ENCODE data around the gene PIN1. TPM values are rescaled to one million over a fixed set of nuclear protein-coding genes. Genes with fewer than 3 reads are reported as not detected.

Gene PIN1
- total and polyA plus RNA-seq, 10 of the 15 experiments (the other 5 are each of a cell fraction or from before 2014, with no cell fraction given), result 2.4 to 209 (median 71.5) TPM

GRCh38 chr19:9806803-9807202, 28.3 kb upstream of the PIN1 start:
- ChIA-PET CTCF (interaction anchor here (1.3 kb wide), 2 partner anchors 12 to 181 kb away, joined by 3 read pairs; partner anchors contain the start of gene FBXL12), SMC1A (ENCODE audit: uncharacterized antibody, unreplicated experiment) (interaction anchor here (1.2 kb wide), 1 partner anchor 11 kb away, joined by 3 read pairs; no protein-coding TSS in a partner anchor), POLR2A (no interaction called here), RAD21 (ENCODE audit: unreplicated experiment) (no interaction called here)
- Histone ChIP-seq H3K36me3 (ENCODE audit: control insufficient read depth in 2 of 2, insufficient read depth in 2 of 2, low read length in 1 of 2) (peaks cover 11 to 18% of the 10 kb centered on the region in 2 experiments), H3K9me3 (replicated peaks; ENCODE audit: control insufficient read depth, insufficient read depth, low read length) (no peaks in the 10 kb centered on the region), H3K9ac (ENCODE audit: control insufficient read depth, insufficient read depth, low read length) (no peak overlapping the region), H3K4me3 (no peak overlapping the region), H3K27me3 (replicated peaks in 1 of 2; ENCODE audit: control insufficient read depth in 2 of 2, insufficient read depth in 2 of 2, low read length in 1 of 2) (no peaks in the 10 kb centered on the region), H3K79me2 (ENCODE audit: control insufficient read depth, insufficient read depth, low read length) (no peaks in the 10 kb centered on the region), H2AFZ (ENCODE audit: control insufficient read depth, low read depth, low read length) (no peak overlapping the region), H3K4me2 (ENCODE audit: control insufficient read depth, insufficient read depth) (no peak overlapping the region), H3K27ac (ENCODE audit: control insufficient read depth, insufficient read depth) (no peak overlapping the region), H3K4me1 (ENCODE audit: control insufficient read depth, insufficient read depth, low read length) (no peaks in the 10 kb centered on the region), H4K20me1 (ENCODE audit: control insufficient read depth, insufficient read depth) (no peaks in the 10 kb centered on the region)
- DNase-seq (ENCODE audit: low read depth, low spot score) (no peak), ATAC-seq (no peak), FAIRE-seq (no peak)
- in situ Hi-C loops (cut with MboI), result no loop called here
- intact Hi-C loops (cut with micrococcal nuclease; ENCODE audit: unreplicated experiment), result no loop called here
- TF ChIP-seq EZH2 (IDR thresholded peaks at IDR 0.05; ENCODE audit: borderline replicate concordance, control insufficient read depth, low read depth, low read length), result no peak
- TF ChIP-seq ZNF207 (IDR thresholded peaks at IDR 0.05; ENCODE audit: borderline replicate concordance), result no peak
- TF ChIP-seq WRNIP1 (IDR thresholded peaks at IDR 0.05; ENCODE audit: borderline replicate concordance, low read depth, low read length), result no peak
- TF ChIP-seq RBBP5 (conservative IDR thresholded peaks at IDR 0.05), result no peak
- TF ChIP-seq SIX5 (IDR thresholded peaks at IDR 0.05; ENCODE audit: low read depth, low read length, severe bottlenecking), result no peak
- TF ChIP-seq KLF5 (IDR thresholded peaks at IDR 0.05; ENCODE audit: partially characterized antibody), result no peak
- TF ChIP-seq BACH1 (IDR thresholded peaks at IDR 0.05; ENCODE audit: borderline replicate concordance), result no peak
- TF ChIP-seq NFYA (IDR thresholded peaks at IDR 0.05; ENCODE audit: borderline replicate concordance, low read depth, low read length), result no peak
- TF ChIP-seq FOXM1 (IDR thresholded peaks at IDR 0.05; ENCODE audit: low read depth, low read length), result no peak
- TF ChIP-seq PAX8 (IDR thresholded peaks at IDR 0.05), result no peak
- TF ChIP-seq CBX5 (IDR thresholded peaks at IDR 0.05; ENCODE audit: low read depth), result no peak
- 97% methylated on average over 3 of the region's 3 CpGs for WGBS (ENCODE audit: insufficient coverage, insufficient replicate concordance, low lambda C conversion rate, missing lambda C conversion rate)
- no TSS peak for BruUV-seq (replicated peaks)
